NCI-H146 treated with DMSO at 0.1 percent for 48 hours (cell line): Measurements from ENCODE around the gene SH3BGRL2.
"Not testable (repeated sequence)": the region's sequence is repeated elsewhere in the genome, so short reads cannot be mapped to it uniquely, and the experiment has no call there.

ENCODE experiments used
- DNase-seq: peaks from one replicate; lab custom pipeline; 2025; ENCODE audit not compliant: unreplicated experiment; lab: John Stamatoyannopoulos, UW

Gene SH3BGRL2

GRCh38 chr6:79614326-79615305 is 16.5 kb upstream of the SH3BGRL2 start:
- DNase-seq: no peak

- DNase-seq: peak; percentile 14
These were observed 13.6 kb upstream of the SH3BGRL2 start for GRCh38 chr6:79617518-79617941.

GRCh38 chr6:79618425-79618824 is 12.7 kb upstream of the SH3BGRL2 start:
- not testable (repeated sequence) for DNase-seq

- DNase-seq: no peak
These were observed 9.6 kb upstream of the SH3BGRL2 start for GRCh38 chr6:79621579-79621978.

GRCh38 chr6:79622364-79622763 is 8.8 kb upstream of the SH3BGRL2 start:
- DNase-seq: no peak

GRCh38 chr6:79623106-79623505 is 8.0 kb upstream of the SH3BGRL2 start:
- DNase-seq: no peak

GRCh38 chr6:79625746-79626145 is 5.4 kb upstream of the SH3BGRL2 start:
- no peak for DNase-seq

GRCh38 chr6:79626811-79627210 is 4.3 kb upstream of the SH3BGRL2 start:
- no peak for DNase-seq

GRCh38 chr6:79627422-79627821 is 3.7 kb upstream of the SH3BGRL2 start:
- no peak for DNase-seq

- no peak for DNase-seq
These were observed 2.5 kb upstream of the SH3BGRL2 start for GRCh38 chr6:79628466-79629288.

GRCh38 chr6:79630380-79630882 is 698 bp upstream of the SH3BGRL2 start:
- no peak for DNase-seq

- peak; percentile 35 for DNase-seq
These were observed 604 bp downstream of the SH3BGRL2 start for GRCh38 chr6:79631693-79632172.

- no peak for DNase-seq
These were observed 1.5 kb downstream of the SH3BGRL2 start for GRCh38 chr6:79632580-79632979.

- no peak for DNase-seq
These were observed 3.5 kb downstream of the SH3BGRL2 start for GRCh38 chr6:79634491-79635231.

- DNase-seq: no peak
These were observed 4.1 kb downstream of the SH3BGRL2 start for GRCh38 chr6:79635232-79635543.

GRCh38 chr6:79636673-79637072 is 5.5 kb downstream of the SH3BGRL2 start:
- no peak for DNase-seq

GRCh38 chr6:79640146-79641111 is 9.3 kb downstream of the SH3BGRL2 start:
- DNase-seq: no peak

GRCh38 chr6:79646006-79646405 is 14.9 kb downstream of the SH3BGRL2 start:
- no peak for DNase-seq

GRCh38 chr6:79646561-79646960 is 15.4 kb downstream of the SH3BGRL2 start:
- no peak for DNase-seq

- DNase-seq: no peak
These were observed 16.6 kb downstream of the SH3BGRL2 start for GRCh38 chr6:79647741-79648140.
